HepG2 (cell line): ENCODE results near the gene CD81. TPM values are rescaled to one million over a fixed set of nuclear protein-coding genes. Genes with fewer than 3 reads are reported as not detected.
A peak's percentile ranks its signal among the peaks of the same experiment; 100 is the strongest.

Experiments
- ATAC-seq: fragments of 200-7000 bp; cut with Tn5 transposase; 3 replicates; pipeline ENCODE4 v1.9.1; 2020; ENCODE audit warnings: mild to moderate bottlenecking, moderate library complexity
- BruUV-seq: library from RNA; stranded (reverse); fragments of 400-500 nt; replicated peaks from 2 replicates; lab custom pipeline; 2021; lab: Mats Ljungman, UMichigan
- CTCF ChIA-PET: fragments of 300-600 bp; formaldehyde crosslinking; extraction: SDS; loops from one replicate; lab custom pipeline; 2021; ENCODE audit warnings: low total read pairs, inconsistent platforms, low intra/inter-chr PET ratio; lab: Yijun Ruan, JAX
- POLR2A ChIA-PET: fragments of 350-600 bp; sonication (Branson Sonifier 250); formaldehyde crosslinking; loops from one replicate; lab custom pipeline; 2020; ENCODE audit warnings: antibody characterized with exemption, inconsistent platforms; lab: Yijun Ruan, JAX
- DNase-seq: peaks from one replicate; pipeline ENCODE4 v3.0.0-alpha.2; 2015; ENCODE audit warnings: low spot score
- FAIRE-seq: peaks from 3 replicates; lab custom pipeline; 2011; peaks lifted over from hg19 to GRCh38; lab: Jason Lieb, UNC
- H2AFZ ChIP-seq: one replicate; pipeline ENCODE4 v1.6.1; 2011; ENCODE audit warnings: low read length, inconsistent platforms
- H3K27ac ChIP-seq: fragments of 300-600 bp; 3 replicates; pipeline ENCODE4 v1.8.0; 2011; ENCODE audit warnings: mixed run types, mild to moderate bottlenecking, mixed read lengths, low read length, inconsistent platforms; ENCODE audit not compliant: insufficient read depth; ENCODE audit errors: extremely low read length
- H3K27me3 ChIP-seq, 2 experiments: fragments of 200-600 bp in 1 of 2; 2 replicates in 1 of 2; 3 replicates in 1 of 2; pipeline versions ENCODE4 v1.6.0 to v1.8.0; 2011; ENCODE audit warnings: low read length in 2 of 2, mild to moderate bottlenecking in 2 of 2, moderate library complexity in 2 of 2, inconsistent platforms in 1 of 2; ENCODE audit not compliant: insufficient read depth in 2 of 2, control insufficient read depth in 1 of 2
- H3K36me3 ChIP-seq, 2 experiments: fragments of 200-600 bp in 1 of 2; replicated peaks in 1 of 2; 2 replicates in 1 of 2; 3 replicates in 1 of 2; pipeline versions ENCODE4 v1.5.1 to v1.8.0; 2011; ENCODE audit warnings: low read length in 2 of 2, inconsistent platforms in 1 of 2; ENCODE audit not compliant: insufficient read depth in 2 of 2, control insufficient read depth in 1 of 2
- H3K4me1 ChIP-seq: 2 replicates; pipeline ENCODE4 v1.5.1; 2012; ENCODE audit warnings: low read length, inconsistent platforms; ENCODE audit not compliant: insufficient read depth
- H3K4me2 ChIP-seq: 2 replicates; pipeline ENCODE4 v1.6.0; 2011; ENCODE audit warnings: low read depth, low read length, inconsistent platforms
- H3K4me3 ChIP-seq, 3 experiments: fragments of 200-600 bp in 1 of 3; sonication (generic), shearing (Covaris generic) in 1 of 3; replicated peaks in 1 of 3; 2 replicates each; pipeline ENCODE4 v1.5.1; 2011 to 2016; ENCODE audit warnings: low read length in 3 of 3, inconsistent platforms in 2 of 3, low read depth in 2 of 3, mild to moderate bottlenecking in 2 of 3, control low read depth in 1 of 3, mixed read lengths in 1 of 3; ENCODE audit not compliant: insufficient read depth in 1 of 3
- H3K79me2 ChIP-seq: one replicate; pipeline ENCODE4 v1.6.1; 2011; ENCODE audit warnings: low read length, inconsistent platforms; ENCODE audit not compliant: insufficient read depth
- H3K9ac ChIP-seq: 2 replicates; pipeline ENCODE4 v1.6.0; 2011; ENCODE audit warnings: mild to moderate bottlenecking, low read depth, low read length, inconsistent platforms; ENCODE audit not compliant: insufficient read depth
- H3K9me3 ChIP-seq: 2 replicates; pipeline ENCODE4 v1.5.1; 2012; ENCODE audit warnings: mild to moderate bottlenecking, low read length
- H4K20me1 ChIP-seq: 2 replicates; pipeline ENCODE4 v1.6.0; 2011; ENCODE audit warnings: inconsistent platforms, mild to moderate bottlenecking, low read length, moderate library complexity; ENCODE audit not compliant: insufficient read depth
- MTF1 ChIP-seq: sonication (generic); formaldehyde crosslinking; IDR thresholded peaks from 2 replicates; pipeline ENCODE4 v1.5.0; 2020; ENCODE audit warnings: missing genetic modification reagents
- NCOA2 ChIP-seq: sonication (generic); formaldehyde crosslinking; IDR thresholded peaks from 2 replicates; pipeline ENCODE4 v1.8.0; 2022; ENCODE audit warnings: inconsistent platforms
- SMARCC2 ChIP-seq: fragments of 450-650 bp; IDR thresholded peaks from 2 replicates; pipeline ENCODE4 v1.6.1; 2017; ENCODE audit warnings: antibody characterized with exemption, mild to moderate bottlenecking
- SP1 ChIP-seq, 2 experiments: fragments of 450-650 bp in 1 of 2; sonication (generic) in 1 of 2; formaldehyde crosslinking in 1 of 2; IDR thresholded peaks; 2 replicates each; pipeline versions ENCODE4 v1.4.0 to v1.6.1; 2016 to 2020; ENCODE audit warnings: missing genetic modification reagents in 1 of 2
- ZBTB1 ChIP-seq: sonication (generic); formaldehyde crosslinking; IDR thresholded peaks from 2 replicates; pipeline ENCODE4 v1.4.0; 2020; ENCODE audit warnings: missing genetic modification reagents, borderline replicate concordance
- ZNF30 ChIP-seq: sonication (generic); formaldehyde crosslinking; IDR thresholded peaks from 2 replicates; pipeline ENCODE4 v1.5.0; 2020; ENCODE audit warnings: mild to moderate bottlenecking, missing genetic modification reagents
- ZNF33B ChIP-seq: sonication (generic); formaldehyde crosslinking; IDR thresholded peaks from 2 replicates; pipeline ENCODE4 v1.5.1; 2020; ENCODE audit warnings: mild to moderate bottlenecking, missing genetic modification reagents
- ZNF768 ChIP-seq: sonication (generic); formaldehyde crosslinking; IDR thresholded peaks from 2 replicates; pipeline ENCODE4 v1.4.0; 2020; ENCODE audit warnings: missing genetic modification reagents
- WGBS: methylation state at CpG from one replicate; pipeline ENCODE4 v1.1.6; 2017; ENCODE audit warnings: low lambda C conversion rate; 5-methylcytosine and 5-hydroxymethylcytosine counted together
- in situ Hi-C: cut with HindIII; loops from 2 replicates; pipeline ENCODE4 v1.10.0; 2017; ENCODE audit warnings: low pct_unique_long_range_greater_than_20kb; ENCODE audit not compliant: extremely low pct_ligation_motif_present
- intact Hi-C: fragments of 100-400 bp; cut with micrococcal nuclease; formaldehyde crosslinking; loops from one replicate; pipeline ENCODE4 v1.10.0; 2022; ENCODE audit not compliant: unreplicated experiment
- polyA plus RNA-seq, 8 experiments: library from polyadenylated mRNA; depleted of rRNA in 3 of 8; stranded (reverse) in 7 of 8; unstranded in 1 of 8; fragments of >200 nt; fragmentation: Illumina TruSeq in 4 of 8; extraction: Trizol in 4 of 8; gene quantifications; 2 replicates each; pipeline versions ENCODE4 v1.2.1 to v1.2.3, GENCODE V29; 2011 to 2016; ENCODE audit warnings: low read depth in 4 of 8, missing spikeins in 1 of 8, mixed read lengths in 1 of 8; ENCODE audit not compliant: insufficient read depth in 1 of 8
- total RNA-seq, 5 experiments: library from RNA; depleted of rRNA; stranded (reverse); fragments of >200 nt; fragmentation: Illumina TruSeq; extraction: Trizol; gene quantifications; 2 replicates each; pipeline ENCODE4 v1.2.3, GENCODE V29; 2016; ENCODE audit warnings: low read depth in 1 of 5
- TF ChIP-seq, protein P1 (sequence below): IDR thresholded peaks from 2 replicates; pipeline ENCODE4 v1.6.1; 2016; ENCODE audit warnings: low read depth, borderline replicate concordance
- TF ChIP-seq, protein P2 (sequence below): sonication (generic); formaldehyde crosslinking; IDR thresholded peaks from 2 replicates; pipeline ENCODE4 v1.8.0; 2022; ENCODE audit warnings: missing genetic modification reagents, mild to moderate bottlenecking, borderline replicate concordance
- TF ChIP-seq, protein P3 (sequence below): sonication (generic); formaldehyde crosslinking; IDR thresholded peaks from 2 replicates; pipeline ENCODE4 v1.4.0; 2020; ENCODE audit warnings: missing genetic modification reagents
- TF ChIP-seq, protein P4 (sequence below): IDR thresholded peaks from 2 replicates; pipeline ENCODE4 v1.6.1; 2012; ENCODE audit warnings: inconsistent platforms
- TF ChIP-seq, protein P5 (sequence below): sonication (generic); formaldehyde crosslinking; IDR thresholded peaks from 2 replicates; pipeline ENCODE4 v1.4.0; 2020; ENCODE audit warnings: low read depth, mild to moderate bottlenecking, missing genetic modification reagents

CD81 gene
- total and polyA plus RNA-seq, 2 of the 13 experiments (the other 11 are each of a cell fraction or from before 2014, with no cell fraction given): not detected

GRCh38 chr11:2411446-2412305, 34.6 kb downstream of the CD81 start:
- Histone ChIP-seq H4K20me1 (no peaks in the 10 kb centered on the region), H3K4me1 (peaks cover 58% of the 10 kb centered on the region), H3K4me3 (no peak overlapping the region), H3K9ac (peak overlapping the region; percentile 11; the same call in 1 of the 2 replicates), H3K4me2 (0 out of 2 replicates have a peak overlapping the region, but pooled peaks have one; percentile 5), H3K27me3 (no peaks in the 10 kb centered on the region; a peak in 1 of 5 replicates), H3K9me3 (no peaks in the 10 kb centered on the region), H3K27ac (no peak overlapping the region), H3K79me2 (no peaks in the 10 kb centered on the region), H2AFZ (no peak overlapping the region), H3K36me3 (no peaks in the 10 kb centered on the region)
- in situ Hi-C loops: no loop called here
- FAIRE-seq: no peak
- CTCF ChIA-PET: no interaction called here
- no peak for ATAC-seq
- 90% methylated on average over 23 of the region's 30 CpGs for WGBS
- no TSS peak for BruUV-seq
- POLR2A ChIA-PET: interaction anchor here (5.7 kb wide), 1 partner anchor 11 kb away, joined by 49 read pairs; the partner anchor contains the start of gene TSSC4
- no peak for DNase-seq
- intact Hi-C loops: no loop called here
- TF ChIP-seq, protein P1, sequence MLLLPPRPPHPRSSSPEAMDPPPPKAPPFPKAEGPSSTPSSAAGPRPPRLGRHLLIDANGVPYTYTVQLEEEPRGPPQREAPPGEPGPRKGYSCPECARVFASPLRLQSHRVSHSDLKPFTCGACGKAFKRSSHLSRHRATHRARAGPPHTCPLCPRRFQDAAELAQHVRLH (CRISPR knock-in tag): no peak
- TF ChIP-seq, protein P2, sequence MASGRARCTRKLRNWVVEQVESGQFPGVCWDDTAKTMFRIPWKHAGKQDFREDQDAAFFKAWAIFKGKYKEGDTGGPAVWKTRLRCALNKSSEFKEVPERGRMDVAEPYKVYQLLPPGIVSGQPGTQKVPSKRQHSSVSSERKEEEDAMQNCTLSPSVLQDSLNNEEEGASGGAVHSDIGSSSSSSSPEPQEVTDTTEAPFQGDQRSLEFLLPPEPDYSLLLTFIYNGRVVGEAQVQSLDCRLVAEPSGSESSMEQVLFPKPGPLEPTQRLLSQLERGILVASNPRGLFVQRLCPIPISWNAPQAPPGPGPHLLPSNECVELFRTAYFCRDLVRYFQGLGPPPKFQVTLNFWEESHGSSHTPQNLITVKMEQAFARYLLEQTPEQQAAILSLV (CRISPR knock-in tag): 0 out of 2 replicates have a peak, but pooled peaks have one; percentile 20
- TF ChIP-seq, protein P3, sequence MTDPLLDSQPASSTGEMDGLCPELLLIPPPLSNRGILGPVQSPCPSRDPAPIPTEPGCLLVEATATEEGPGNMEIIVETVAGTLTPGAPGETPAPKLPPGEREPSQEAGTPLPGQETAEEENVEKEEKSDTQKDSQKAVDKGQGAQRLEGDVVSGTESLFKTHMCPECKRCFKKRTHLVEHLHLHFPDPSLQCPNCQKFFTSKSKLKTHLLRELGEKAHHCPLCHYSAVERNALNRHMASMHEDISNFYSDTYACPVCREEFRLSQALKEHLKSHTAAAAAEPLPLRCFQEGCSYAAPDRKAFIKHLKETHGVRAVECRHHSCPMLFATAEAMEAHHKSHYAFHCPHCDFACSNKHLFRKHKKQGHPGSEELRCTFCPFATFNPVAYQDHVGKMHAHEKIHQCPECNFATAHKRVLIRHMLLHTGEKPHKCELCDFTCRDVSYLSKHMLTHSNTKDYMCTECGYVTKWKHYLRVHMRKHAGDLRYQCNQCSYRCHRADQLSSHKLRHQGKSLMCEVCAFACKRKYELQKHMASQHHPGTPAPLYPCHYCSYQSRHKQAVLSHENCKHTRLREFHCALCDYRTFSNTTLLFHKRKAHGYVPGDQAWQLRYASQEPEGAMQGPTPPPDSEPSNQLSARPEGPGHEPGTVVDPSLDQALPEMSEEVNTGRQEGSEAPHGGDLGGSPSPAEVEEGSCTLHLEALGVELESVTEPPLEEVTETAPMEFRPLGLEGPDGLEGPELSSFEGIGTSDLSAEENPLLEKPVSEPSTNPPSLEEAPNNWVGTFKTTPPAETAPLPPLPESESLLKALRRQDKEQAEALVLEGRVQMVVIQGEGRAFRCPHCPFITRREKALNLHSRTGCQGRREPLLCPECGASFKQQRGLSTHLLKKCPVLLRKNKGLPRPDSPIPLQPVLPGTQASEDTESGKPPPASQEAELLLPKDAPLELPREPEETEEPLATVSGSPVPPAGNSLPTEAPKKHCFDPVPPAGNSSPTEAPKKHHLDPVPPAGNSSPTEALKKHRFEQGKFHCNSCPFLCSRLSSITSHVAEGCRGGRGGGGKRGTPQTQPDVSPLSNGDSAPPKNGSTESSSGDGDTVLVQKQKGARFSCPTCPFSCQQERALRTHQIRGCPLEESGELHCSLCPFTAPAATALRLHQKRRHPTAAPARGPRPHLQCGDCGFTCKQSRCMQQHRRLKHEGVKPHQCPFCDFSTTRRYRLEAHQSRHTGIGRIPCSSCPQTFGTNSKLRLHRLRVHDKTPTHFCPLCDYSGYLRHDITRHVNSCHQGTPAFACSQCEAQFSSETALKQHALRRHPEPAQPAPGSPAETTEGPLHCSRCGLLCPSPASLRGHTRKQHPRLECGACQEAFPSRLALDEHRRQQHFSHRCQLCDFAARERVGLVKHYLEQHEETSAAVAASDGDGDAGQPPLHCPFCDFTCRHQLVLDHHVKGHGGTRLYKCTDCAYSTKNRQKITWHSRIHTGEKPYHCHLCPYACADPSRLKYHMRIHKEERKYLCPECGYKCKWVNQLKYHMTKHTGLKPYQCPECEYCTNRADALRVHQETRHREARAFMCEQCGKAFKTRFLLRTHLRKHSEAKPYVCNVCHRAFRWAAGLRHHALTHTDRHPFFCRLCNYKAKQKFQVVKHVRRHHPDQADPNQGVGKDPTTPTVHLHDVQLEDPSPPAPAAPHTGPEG (CRISPR knock-in tag): no peak
- TF ChIP-seq, protein P4, sequence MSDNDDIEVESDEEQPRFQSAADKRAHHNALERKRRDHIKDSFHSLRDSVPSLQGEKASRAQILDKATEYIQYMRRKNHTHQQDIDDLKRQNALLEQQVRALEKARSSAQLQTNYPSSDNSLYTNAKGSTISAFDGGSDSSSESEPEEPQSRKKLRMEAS: 0 out of 2 replicates have a peak, but pooled peaks have one; percentile 12
- TF ChIP-seq ZNF768: peak; percentile 98
- no peak for TF ChIP-seq SP1 (IDR thresholded peaks at IDR 0.05)
- TF ChIP-seq SP1 (CRISPR knock-in tag; IDR thresholded peaks at IDR 0.05): no peak
- TF ChIP-seq, protein P5, sequence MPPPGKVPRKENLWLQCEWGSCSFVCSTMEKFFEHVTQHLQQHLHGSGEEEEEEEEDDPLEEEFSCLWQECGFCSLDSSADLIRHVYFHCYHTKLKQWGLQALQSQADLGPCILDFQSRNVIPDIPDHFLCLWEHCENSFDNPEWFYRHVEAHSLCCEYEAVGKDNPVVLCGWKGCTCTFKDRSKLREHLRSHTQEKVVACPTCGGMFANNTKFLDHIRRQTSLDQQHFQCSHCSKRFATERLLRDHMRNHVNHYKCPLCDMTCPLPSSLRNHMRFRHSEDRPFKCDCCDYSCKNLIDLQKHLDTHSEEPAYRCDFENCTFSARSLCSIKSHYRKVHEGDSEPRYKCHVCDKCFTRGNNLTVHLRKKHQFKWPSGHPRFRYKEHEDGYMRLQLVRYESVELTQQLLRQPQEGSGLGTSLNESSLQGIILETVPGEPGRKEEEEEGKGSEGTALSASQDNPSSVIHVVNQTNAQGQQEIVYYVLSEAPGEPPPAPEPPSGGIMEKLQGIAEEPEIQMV (CRISPR knock-in tag): 0 out of 2 replicates have a peak, but pooled peaks have one; percentile 20
- no peak for TF ChIP-seq NCOA2 (CRISPR knock-in tag)
- TF ChIP-seq ZBTB1 (CRISPR knock-in tag): no peak
- no peak for TF ChIP-seq SMARCC2
- TF ChIP-seq MTF1: no peak
- TF ChIP-seq ZNF30: 0 out of 2 replicates have a peak, but pooled peaks have one; percentile 50
- 0 out of 2 replicates have a peak, but pooled peaks have one; percentile 10 for TF ChIP-seq ZNF33B (CRISPR knock-in tag)
